Fibroblast of lung (primary cell): ENCODE data around the gene APBA2. TPM values are rescaled to one million over a fixed set of nuclear protein-coding genes. Genes with fewer than 3 reads are reported as not detected.
"Not testable (repeated sequence)": the region's sequence is repeated elsewhere in the genome, so short reads cannot be mapped to it uniquely, and the experiment has no call there.

Source experiments
- DNase-seq, 2 donors: peaks; one replicate each; pipeline versions ENCODE4 v3.0.0 to v3.0.0-alpha.2; 2010; ENCODE audit warnings: low read depth in 2 of 2
- H2AFZ ChIP-seq: 2 replicates; pipeline ENCODE4 v1.5.1; 2012; ENCODE audit warnings: low read length, control low read depth, inconsistent platforms
- H3K27ac ChIP-seq: 2 replicates; pipeline ENCODE4 v1.5.1; 2011; ENCODE audit warnings: low read length, control low read depth; ENCODE audit not compliant: insufficient read depth
- H3K27me3 ChIP-seq: 2 replicates; pipeline ENCODE4 v1.5.1; 2011; ENCODE audit warnings: mild to moderate bottlenecking, low read length; ENCODE audit not compliant: control insufficient read depth, insufficient read depth
- H3K36me3 ChIP-seq: 2 replicates; pipeline ENCODE4 v1.5.1; 2011; ENCODE audit warnings: low read length; ENCODE audit not compliant: control insufficient read depth, insufficient read depth
- H3K4me1 ChIP-seq: 2 replicates; pipeline ENCODE4 v1.5.1; 2011; ENCODE audit warnings: low read length; ENCODE audit not compliant: control insufficient read depth, insufficient read depth; ENCODE audit errors: extremely low read depth
- H3K4me2 ChIP-seq: 2 replicates; pipeline ENCODE4 v1.5.1; 2011; ENCODE audit warnings: low read length, control low read depth; ENCODE audit not compliant: insufficient read depth; ENCODE audit errors: extremely low read depth
- H3K4me3 ChIP-seq, 4 experiments: fragments of 200-600 bp in 1 of 4; sonication (generic) in 1 of 4; replicated peaks in 1 of 4; 2 replicates each; pipeline ENCODE4 v1.5.1; 2011 to 2016; ENCODE audit warnings: low read length in 4 of 4, low read depth in 3 of 4, mild to moderate bottlenecking in 3 of 4, control low read depth in 2 of 4, inconsistent platforms in 1 of 4, mixed read lengths in 1 of 4; ENCODE audit not compliant: insufficient read depth in 1 of 4; ENCODE audit errors: control extremely low read depth in 1 of 4
- H3K79me2 ChIP-seq: 2 replicates; pipeline ENCODE4 v1.5.1; 2012; ENCODE audit warnings: mild to moderate bottlenecking, low read length, inconsistent platforms; ENCODE audit not compliant: control insufficient read depth, insufficient read depth
- H3K9ac ChIP-seq: 2 replicates; pipeline ENCODE4 v1.5.1; 2011; ENCODE audit warnings: mild to moderate bottlenecking, low read length, control low read depth; ENCODE audit not compliant: insufficient read depth
- H3K9me3 ChIP-seq: 2 replicates; pipeline ENCODE4 v1.5.1; 2012; ENCODE audit warnings: low read depth, low read length; ENCODE audit not compliant: control insufficient read depth, insufficient read depth
- H4K20me1 ChIP-seq: 2 replicates; pipeline ENCODE4 v1.5.1; 2011; ENCODE audit warnings: low read length; ENCODE audit not compliant: control insufficient read depth, insufficient read depth; ENCODE audit errors: extremely low read depth
- EZH2 ChIP-seq: IDR thresholded peaks from 2 replicates; pipeline ENCODE4 v1.5.1; 2012; ENCODE audit warnings: low read length, control low read depth, mild to moderate bottlenecking; ENCODE audit errors: missing control alignments
- polyA plus RNA-seq, 2 donors: library from polyadenylated mRNA; depleted of rRNA in 1 of 2; stranded (reverse) in 1 of 2; unstranded in 1 of 2; fragments of >200 nt; gene quantifications; 2 replicates each; pipeline ENCODE4 v1.2.1, GENCODE V29; 2011 to 2012; ENCODE audit warnings: missing spikeins in 1 of 2
- total RNA-seq: library from RNA; depleted of rRNA; stranded (reverse); fragments of >200 nt; gene quantifications from 2 replicates; pipeline ENCODE4 v1.2.1, GENCODE V29; 2014
- TF ChIP-seq, protein P1 (sequence below), 2 donors: IDR thresholded peaks in 1 of 2; conservative IDR thresholded peaks in 1 of 2; 1 replicate in 1 of 2; 2 replicates in 1 of 2; pipeline ENCODE4 v1.5.1; 2011 to 2012; ENCODE audit warnings: low read length in 2 of 2, control low read depth in 1 of 2, inconsistent platforms in 1 of 2, low read depth in 1 of 2, mild to moderate bottlenecking in 1 of 2

The APBA2 gene
- total and polyA plus RNA-seq, 2 donors (not counting 1 experiment from before 2014, with no cell fraction given), result 9.5 to 20.3 TPM

DNA sequence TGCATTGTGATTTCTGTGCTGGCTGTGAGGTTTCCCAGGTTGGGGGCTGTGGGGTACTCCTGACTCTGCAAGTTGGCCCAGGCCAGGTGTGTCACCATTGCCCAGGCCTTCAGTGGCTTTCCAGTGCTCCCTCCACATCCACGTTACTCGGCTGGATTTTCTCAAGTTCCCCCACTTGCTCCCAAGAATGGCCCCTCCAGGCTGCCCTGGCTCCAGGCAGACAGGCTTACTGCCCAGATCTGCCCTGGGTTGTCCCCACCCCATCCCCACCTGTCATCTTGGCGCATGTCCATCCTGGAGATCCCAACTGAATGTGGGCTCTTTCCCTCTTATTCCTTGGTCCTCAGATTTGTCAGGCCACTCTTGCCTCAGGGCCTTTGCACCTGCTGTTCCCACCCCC is 3.6 kb downstream of the APBA2 start:
- Histone ChIP-seq H3K9me3 (no peaks in the 10 kb centered on the region), H3K4me2 (no peak overlapping the region), H3K4me3 (no peak overlapping the region), H3K9ac (no peak overlapping the region), H3K4me1 (peaks cover 4% of the 10 kb centered on the region), H3K27me3 (no peaks in the 10 kb centered on the region), H2AFZ (no peak overlapping the region), H3K27ac (no peak overlapping the region), H3K79me2 (no peaks in the 10 kb centered on the region), H3K36me3 (no peaks in the 10 kb centered on the region), H4K20me1 (no peaks in the 10 kb centered on the region)
- TF ChIP-seq, protein P1, sequence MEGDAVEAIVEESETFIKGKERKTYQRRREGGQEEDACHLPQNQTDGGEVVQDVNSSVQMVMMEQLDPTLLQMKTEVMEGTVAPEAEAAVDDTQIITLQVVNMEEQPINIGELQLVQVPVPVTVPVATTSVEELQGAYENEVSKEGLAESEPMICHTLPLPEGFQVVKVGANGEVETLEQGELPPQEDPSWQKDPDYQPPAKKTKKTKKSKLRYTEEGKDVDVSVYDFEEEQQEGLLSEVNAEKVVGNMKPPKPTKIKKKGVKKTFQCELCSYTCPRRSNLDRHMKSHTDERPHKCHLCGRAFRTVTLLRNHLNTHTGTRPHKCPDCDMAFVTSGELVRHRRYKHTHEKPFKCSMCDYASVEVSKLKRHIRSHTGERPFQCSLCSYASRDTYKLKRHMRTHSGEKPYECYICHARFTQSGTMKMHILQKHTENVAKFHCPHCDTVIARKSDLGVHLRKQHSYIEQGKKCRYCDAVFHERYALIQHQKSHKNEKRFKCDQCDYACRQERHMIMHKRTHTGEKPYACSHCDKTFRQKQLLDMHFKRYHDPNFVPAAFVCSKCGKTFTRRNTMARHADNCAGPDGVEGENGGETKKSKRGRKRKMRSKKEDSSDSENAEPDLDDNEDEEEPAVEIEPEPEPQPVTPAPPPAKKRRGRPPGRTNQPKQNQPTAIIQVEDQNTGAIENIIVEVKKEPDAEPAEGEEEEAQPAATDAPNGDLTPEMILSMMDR (conservative IDR thresholded peaks at IDR 0.05 in 1 of 2, IDR thresholded peaks at IDR 0.05 in 1 of 2; ENCODE audit: low read depth in 1 of 2, low read length in 2 of 2), result no peak
- no peak for TF ChIP-seq EZH2
- no peak for DNase-seq

DNA sequence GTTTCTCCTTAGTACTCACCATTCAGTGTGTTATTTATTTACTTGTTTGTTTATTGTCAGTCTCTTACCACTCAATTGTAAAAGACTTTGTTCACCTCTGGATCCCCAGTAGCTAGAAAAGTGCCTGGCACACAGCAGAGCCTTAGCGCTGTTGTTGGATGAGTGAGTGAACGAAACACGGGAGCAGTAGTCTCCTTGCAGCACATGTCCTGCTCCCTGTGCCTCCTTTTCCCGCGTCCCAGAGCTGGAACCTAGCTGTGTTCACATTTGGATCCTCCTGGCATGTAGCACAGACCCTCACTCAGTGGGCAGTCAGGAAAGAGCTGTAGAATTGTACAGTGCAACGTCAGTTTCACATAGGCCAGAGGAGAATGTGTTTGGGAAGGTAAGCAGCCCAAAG is 4.1 kb downstream of the APBA2 start:
- H3K36me3 ChIP-seq, H3K4me2 ChIP-seq, H3K4me3 ChIP-seq, H2AFZ ChIP-seq, H3K4me1 ChIP-seq, H3K79me2 ChIP-seq, H4K20me1 ChIP-seq, H3K9me3 ChIP-seq, DNase-seq, H3K9ac ChIP-seq, H3K27ac ChIP-seq, H3K27me3 ChIP-seq: not testable (repeated sequence)

GRCh38 chr15:28890291-28890690 is 4.5 kb downstream of the APBA2 start:
- not testable (repeated sequence) for H3K4me1 ChIP-seq, H3K27ac ChIP-seq, H2AFZ ChIP-seq, H4K20me1 ChIP-seq, DNase-seq, H3K4me3 ChIP-seq, H3K27me3 ChIP-seq, H3K36me3 ChIP-seq, H3K9me3 ChIP-seq, H3K9ac ChIP-seq, H3K4me2 ChIP-seq, H3K79me2 ChIP-seq

DNA sequence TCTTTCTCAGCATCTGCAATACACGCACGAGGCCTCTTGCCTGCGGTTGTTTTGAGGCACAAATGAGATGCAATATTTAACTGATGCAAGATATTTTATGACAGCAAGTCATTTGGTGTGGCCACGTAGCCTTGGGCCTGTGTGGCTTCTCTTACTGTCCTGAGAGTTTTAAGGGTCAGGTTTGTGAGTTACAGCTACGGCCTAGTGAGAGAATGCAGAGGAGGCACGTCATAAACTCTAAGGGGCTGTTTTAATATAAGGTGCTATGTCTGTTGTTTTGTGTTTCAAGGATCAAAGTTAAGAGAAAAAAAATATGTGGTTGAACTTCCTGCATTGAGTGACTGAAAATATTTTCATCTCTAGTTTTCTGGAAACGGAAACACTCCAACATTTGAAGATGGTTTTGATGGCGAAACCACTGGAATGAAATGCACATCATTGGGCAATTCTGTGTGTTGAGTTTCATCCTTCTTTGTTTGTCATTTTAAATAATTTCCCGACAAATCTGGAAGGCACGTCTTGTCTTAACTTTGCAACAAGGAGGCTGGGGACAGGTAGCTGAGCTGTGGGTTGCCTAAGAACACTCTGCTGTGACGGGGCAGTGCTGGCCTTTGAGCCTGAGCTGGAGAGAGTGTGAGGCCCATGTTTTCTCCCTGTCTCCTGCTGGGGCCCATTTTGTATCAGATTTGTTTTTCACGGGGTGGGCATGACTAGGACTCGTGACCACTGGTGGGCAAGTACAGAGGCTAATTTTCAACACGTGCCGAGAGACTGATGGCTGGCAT is 5.1 kb downstream of the APBA2 start:
- H3K27me3 ChIP-seq, result no peaks in the 10 kb centered on the region
- H3K4me2 ChIP-seq, result no peak overlapping the region
- no peak overlapping the region for H3K27ac ChIP-seq
- H3K79me2 ChIP-seq, result no peaks in the 10 kb centered on the region
- peak in 1 of 2 donors; percentile 14 for DNase-seq
- no peaks in the 10 kb centered on the region for H4K20me1 ChIP-seq
- no peak overlapping the region for H3K4me3 ChIP-seq
- no peaks in the 10 kb centered on the region for H3K36me3 ChIP-seq
- TF ChIP-seq EZH2, result no peak
- TF ChIP-seq, protein P1 (conservative IDR thresholded peaks at IDR 0.05 in 1 of 2, IDR thresholded peaks at IDR 0.05 in 1 of 2; ENCODE audit: low read depth in 1 of 2, low read length in 2 of 2), result no peak
- H3K9me3 ChIP-seq, result no peaks in the 10 kb centered on the region
- no peak overlapping the region for H2AFZ ChIP-seq
- H3K9ac ChIP-seq, result no peak overlapping the region
- peaks cover 2% of the 10 kb centered on the region for H3K4me1 ChIP-seq
